ENCODE results near the gene NRTN.

The NRTN gene

DNA sequence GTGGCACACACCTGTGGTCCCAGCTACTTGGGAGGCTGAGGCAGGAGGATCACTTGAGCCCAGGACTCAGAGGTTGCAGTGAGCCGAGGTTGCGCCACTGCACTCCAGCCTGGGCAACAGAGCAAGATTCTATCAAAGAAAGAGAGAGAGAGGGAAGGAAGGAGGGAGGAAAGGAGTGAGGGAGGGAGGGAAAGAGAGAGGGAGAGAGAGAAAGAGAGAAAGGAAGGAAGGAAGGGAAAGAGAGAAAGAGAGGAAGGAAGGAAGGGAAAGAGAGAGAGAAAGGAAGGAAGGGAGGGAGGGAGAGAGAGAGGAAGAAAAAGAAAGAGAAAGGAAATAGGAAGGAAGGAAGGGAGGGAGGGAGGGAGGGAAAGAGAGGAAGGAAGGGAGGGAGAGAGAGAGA lies 12.4 kb downstream of the NRTN start:
- DNase-seq = no peak

GRCh38 chr19:5818594-5818993 lies 13.7 kb downstream of the NRTN start:
- no peak for DNase-seq

GRCh38 chr19:5820785-5821184 lies 15.9 kb downstream of the NRTN start:
- no peak for DNase-seq

DNA sequence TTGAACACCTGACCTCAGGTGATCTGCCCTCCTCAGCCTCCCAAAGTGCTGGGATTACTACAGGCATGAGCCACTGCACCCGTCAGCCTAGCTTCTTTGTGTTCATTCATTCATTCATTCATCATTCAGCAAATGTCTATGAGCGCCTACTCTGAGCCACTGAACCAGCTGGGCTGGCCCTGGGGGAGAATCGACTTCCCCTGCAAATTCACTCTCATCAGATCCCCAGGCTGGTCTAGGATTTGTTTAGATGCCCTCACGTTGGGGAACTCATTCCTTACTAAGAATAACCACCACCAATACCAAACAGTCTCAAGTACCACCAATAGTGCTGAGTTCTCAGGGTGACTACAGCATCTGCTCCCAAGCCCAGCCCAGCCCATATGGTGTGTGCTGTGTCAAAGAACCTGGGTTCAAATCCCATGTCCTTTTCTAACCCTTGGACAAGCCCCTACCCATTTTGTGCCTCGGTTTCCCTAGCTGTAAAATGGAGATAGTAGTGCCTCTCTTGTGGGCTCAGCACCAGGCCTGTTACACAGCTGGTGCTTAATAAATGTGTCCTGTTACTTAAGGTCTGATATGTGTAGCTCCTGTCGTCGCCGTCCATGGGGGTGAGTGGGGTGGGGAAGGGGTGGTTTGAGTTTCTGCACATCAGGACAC lies 16.8 kb downstream of the NRTN start:
- DNase-seq = no peak

DNA sequence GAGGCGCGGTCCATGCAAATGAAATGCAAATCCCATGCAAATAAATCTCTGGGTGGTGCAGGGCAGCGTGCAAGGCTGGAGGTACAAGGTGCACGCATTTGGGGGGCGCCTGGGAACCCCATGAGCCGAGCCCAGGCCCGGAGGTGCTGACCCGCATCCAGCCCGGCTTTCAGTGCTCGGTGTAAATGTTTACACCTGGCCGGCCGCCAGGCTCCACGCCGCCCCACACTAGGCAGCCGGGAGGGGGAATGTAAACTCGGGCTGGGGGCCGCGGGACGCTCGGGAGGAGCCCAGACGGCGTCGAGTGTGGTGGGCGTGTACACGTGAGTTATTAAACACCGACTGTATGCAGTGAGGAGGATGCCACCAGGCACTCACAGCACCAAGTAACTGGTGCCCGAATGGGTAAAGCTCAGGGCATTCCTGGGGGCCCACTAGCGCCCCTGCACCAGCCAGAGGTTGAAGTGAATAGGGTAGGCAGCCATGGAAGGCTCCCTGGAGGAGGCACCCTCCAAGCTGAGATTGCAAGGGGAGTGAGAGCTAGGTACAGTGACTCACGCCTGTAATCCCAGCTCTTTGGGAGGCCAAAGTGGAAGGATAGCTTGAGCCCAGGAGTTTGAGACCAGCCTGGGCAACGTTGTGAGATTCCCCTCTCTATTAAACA lies 17.4 kb downstream of the NRTN start:
- DNase-seq = no peak

DNA sequence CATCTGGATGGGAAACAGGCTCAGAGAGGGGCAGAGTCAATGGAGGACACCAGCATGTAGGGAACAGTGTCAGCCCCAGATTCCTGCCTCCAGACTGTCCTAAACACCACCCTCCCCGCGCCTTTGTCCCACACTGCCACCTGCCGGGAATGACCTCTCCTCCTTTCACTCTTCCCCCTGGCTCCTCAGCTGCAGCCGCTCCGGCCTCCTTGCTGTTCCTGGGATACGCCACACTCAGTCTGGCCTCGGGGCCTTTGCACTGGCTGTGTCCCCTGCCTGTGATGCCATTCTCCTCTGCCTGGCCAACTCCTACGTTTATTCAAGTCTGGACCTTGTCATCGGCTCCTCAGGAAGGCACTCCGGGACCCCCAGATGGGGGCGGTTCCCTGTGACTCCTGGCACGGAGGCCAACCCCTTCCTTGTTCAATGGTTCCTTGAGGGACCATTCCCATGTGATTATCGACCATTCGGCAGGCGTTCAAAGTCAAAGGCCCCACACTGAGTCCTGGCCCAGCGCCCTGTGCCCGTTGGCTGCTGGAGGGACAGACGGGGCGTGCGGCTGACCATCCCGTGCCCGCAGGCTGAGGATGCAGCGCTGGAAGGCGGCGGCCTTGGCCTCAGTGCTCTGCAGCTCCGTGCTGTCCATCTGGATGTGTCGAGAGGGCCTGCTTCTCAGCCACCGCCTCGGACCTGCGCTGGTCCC lies 18.9 kb downstream of the NRTN start:
- DNase-seq = no peak

DNA sequence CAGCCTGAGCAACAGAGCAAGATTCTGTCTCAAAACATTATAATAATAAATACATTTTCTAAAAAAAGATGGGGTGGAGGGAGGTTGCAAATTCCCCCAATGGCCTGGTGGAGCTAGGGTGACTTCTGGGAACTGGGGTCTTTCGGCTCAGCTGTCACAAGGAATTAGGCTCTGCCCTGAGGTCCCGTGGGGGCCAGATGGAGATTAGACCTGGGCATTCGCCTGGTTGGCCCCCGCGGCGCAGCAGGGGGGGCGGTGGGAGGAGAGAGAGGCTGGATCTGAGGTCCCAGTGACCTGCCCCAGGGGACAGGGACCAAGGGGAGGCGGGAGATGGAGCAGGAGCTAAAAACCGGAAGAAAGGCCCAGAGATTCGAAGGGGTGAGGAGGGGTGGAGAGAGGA lies 19.9 kb downstream of the NRTN start:
- DNase-seq = no peak

GRCh38 chr19:5825178-5825577 lies 20.3 kb downstream of the NRTN start:
- no peak for DNase-seq

DNA sequence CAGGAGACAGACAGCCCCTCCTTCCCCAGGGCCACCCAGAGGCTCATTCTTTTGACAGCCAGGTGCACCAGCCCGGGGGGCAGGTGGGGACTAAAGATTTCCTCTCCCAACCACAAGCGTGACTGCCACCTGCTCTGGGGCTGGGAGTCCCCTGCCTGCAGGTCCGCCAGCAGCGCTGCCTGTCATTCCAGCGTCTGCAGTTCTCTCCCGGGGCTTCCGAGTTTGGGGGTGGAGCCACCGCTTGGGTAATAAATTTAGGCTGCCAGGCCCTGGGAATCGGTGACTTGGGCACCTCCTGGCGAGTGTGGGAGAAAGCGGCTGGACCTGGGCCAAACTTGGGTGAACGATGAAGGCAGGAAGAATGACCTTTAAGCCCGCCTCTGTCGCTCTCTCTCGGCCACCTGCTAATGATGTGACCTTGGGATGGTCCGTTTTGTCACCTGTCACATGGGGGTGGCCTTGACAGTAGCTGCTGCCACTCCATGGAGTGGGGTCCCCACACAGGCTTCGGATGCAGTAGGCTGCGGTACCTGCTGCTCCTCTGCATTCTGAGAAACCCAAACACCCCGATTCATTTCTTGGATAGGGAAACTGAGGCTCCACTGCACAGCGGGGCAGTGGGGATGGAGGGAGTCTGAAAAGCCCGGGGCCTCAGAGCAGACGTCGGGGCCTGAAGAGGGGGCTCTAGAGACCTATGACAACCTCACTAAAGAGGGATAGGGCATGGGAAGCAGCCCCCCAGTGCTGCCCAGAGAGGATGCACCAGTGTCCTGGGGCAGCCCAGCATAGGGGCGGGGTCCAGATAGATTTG lies 21.9 kb downstream of the NRTN start:
- peak; percentile 23 for DNase-seq

- DNase-seq = no peak
Measured at GRCh38 chr19:5827342-5827890, 22.5 kb downstream of the NRTN start.

DNA sequence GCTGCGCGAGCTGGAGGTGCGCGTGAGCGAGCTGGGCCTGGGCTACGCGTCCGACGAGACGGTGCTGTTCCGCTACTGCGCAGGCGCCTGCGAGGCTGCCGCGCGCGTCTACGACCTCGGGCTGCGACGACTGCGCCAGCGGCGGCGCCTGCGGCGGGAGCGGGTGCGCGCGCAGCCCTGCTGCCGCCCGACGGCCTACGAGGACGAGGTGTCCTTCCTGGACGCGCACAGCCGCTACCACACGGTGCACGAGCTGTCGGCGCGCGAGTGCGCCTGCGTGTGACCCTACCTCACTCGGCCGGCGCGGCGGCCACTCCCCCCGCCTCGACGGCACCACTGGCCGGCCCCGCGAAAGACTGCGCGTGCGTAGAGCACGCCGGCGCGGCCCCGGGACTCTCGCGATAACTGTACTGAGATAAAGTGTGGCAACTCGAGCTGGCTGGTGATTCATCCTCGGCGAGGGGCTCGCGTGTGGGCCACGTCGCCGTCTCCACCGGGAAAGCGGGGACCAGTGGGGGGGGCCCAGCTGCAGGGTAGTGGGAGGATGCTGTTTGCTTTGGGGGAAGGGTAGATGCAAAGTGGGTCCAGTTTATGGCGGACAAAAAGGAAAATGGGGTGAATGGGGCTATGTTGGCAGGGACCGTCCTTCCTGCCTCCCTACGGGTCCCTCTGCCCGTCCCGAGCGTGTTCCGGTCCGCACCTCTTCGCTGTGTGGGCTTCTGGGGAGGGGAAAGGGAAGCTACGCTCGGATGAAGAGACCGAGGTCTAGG lies 23.2 kb downstream of the NRTN start:
- peak; percentile 94 for DNase-seq

DNA sequence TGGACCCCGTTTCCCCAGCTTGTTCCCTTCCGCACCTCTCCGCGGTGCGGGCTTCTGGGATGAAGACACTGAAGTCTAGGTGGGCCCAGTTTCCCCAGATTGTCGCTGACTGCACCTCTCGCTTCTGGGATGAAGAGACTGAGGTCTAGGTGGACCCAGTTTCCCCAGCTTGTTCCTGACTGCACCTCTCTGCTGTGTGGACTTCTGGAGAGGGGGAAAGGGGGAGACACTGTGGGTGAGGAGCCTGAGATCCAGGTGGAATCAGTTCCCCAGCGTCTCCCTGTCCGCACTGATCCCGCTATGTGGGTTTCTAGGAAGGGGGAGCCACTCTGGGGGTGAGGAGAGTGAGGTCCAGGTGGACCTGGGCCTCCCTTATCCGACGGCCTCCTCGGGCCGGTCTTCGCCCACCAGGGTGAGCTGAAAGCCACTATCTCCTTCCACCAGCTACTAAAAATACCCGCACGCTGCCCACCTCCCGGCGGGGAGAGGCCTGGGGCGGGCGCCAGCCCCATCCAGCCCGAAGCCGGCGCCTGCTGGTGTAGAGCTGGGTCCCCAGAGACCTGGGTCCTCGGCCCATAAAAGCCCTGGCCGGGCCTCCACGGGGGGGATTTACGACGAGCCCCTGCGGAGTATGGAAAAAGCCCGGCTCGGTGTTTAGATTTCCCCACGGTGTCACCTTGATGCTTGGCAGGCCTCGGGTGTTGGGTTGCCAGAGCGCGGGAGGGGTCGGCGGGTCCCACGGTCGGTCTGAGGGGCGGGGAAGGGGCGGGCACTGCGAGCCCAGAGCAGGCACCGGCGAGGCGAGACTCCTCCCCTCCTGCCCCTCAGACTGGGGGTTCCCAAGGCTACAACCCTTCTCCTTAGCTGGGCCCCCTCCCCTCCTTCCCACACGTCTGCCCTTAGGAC lies 24.0 kb downstream of the NRTN start:
- DNase-seq = peak; percentile 37

DNA sequence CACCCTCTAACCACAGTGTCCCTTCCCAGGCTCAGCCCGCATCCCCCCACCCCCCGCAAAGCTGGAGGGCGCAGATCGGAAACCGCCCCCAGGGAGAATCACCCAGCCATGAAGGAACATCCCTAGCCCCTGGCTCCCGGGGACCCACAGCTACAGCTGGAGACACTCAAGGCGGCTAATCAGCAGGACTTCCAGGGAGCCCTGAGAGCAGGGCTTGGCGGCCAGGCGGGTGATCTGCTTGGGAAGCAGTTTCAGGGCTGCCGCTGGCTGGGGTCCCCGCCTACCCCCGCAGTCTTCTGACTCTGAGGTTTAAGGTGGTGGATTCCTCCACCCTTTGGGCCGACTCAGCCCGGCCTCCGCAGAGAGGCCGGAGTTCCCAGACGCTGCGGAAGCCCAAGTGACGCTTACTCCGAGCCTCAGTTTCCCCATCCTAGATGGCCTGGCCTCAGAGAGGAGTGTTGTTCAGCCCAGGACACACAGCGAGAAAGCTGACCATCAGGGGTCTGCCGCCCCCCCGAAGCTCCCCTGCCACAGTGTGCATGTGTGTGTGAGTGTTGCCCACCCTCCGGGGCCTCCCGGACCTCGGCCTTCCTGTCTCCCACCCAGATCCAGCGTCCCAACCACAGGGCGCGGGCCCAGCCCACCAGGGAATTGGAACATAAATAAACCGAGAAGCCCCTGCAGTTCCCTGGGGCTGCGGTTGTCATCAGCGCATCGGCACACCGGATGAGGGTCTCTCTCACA lies 24.9 kb downstream of the NRTN start:
- no peak for DNase-seq

- no peak for DNase-seq
Measured at GRCh38 chr19:5831159-5831558, 26.3 kb downstream of the NRTN start.

- no peak for DNase-seq
Measured at GRCh38 chr19:5832061-5832460, 27.2 kb downstream of the NRTN start.

DNA sequence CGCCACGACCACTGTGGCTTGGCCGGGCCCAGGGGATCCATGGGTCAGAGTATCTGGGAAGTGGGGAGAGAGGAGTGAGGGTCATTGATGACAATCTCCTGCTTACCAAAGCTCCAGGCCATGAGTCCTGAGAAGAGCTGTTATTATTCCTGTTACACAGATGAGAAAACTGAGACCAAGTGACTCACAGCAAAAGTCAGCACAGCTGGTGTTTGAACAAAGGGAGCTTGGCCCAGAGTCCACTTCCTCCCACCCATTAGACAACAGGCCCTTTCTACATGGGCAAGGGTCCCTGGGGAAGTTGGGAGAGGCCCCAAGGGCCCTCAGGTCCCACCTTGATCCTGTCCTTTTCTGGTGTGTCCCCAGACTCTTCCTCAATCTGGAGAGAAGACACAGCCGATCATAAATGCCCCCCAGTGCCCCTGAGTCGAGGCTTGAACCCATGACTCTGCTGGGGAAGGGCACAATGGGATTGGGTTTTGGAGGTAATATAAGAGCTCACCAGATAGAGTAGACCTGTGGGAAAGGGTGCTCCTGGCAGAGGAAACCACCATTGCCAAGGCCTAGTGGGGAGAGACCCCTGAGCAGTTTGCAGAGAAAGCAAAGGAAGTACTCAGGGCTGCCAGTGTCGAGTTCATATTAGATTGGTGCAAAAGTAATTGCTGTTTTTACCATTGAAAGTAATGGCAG lies 27.8 kb downstream of the NRTN start:
- no peak for DNase-seq

- no peak for DNase-seq
Measured at GRCh38 chr19:5837761-5838352, 33.0 kb downstream of the NRTN start.

GRCh38 chr19:5838353-5839064 lies 33.6 kb downstream of the NRTN start:
- DNase-seq = no peak

Data from activated naive CD4-positive, alpha-beta T cell treated with anti-CD3 and anti-CD28 coated beads, Interleukin-2, amount 50 U/mL, for 16 hours (primary cell).